K562 (cell line): ENCODE measurements around the gene SHFL. TPM values are rescaled to one million over a fixed set of nuclear protein-coding genes. Genes with fewer than 3 reads are reported as not detected.
A peak's percentile ranks its signal among the peaks of the same experiment; 100 is the strongest.

Source experiments
- EWSR1 ChIP-seq: fragments of 450-650 bp; IDR thresholded peaks from 2 replicates; pipeline ENCODE4 v1.6.1; 2018; ENCODE audit warnings: borderline replicate concordance, mild to moderate bottlenecking, low read depth, moderate library complexity; ENCODE audit not compliant: partially characterized antibody
- FOXP1 ChIP-seq: sonication (generic); formaldehyde crosslinking; IDR thresholded peaks from 2 replicates; pipeline ENCODE4 v1.8.0; 2022; ENCODE audit warnings: mild to moderate bottlenecking, missing genetic modification reagents
- HDAC2 ChIP-seq: fragments of 450-650 bp; IDR thresholded peaks from 2 replicates; pipeline ENCODE4 v1.6.1; 2016; ENCODE audit warnings: mild to moderate bottlenecking
- L3MBTL2 ChIP-seq: fragments of 450-650 bp; IDR thresholded peaks from 2 replicates; pipeline ENCODE4 v1.6.1; 2016; ENCODE audit warnings: mild to moderate bottlenecking, moderate library complexity
- RBM15 ChIP-seq: fragments of 200-400 bp; formaldehyde crosslinking; IDR thresholded peaks from 2 replicates; pipeline ENCODE4 v1.6.1; 2018; ENCODE audit warnings: mild to moderate bottlenecking, low read length, moderate library complexity; ENCODE audit not compliant: insufficient read depth
- TEAD1 ChIP-seq, 2 experiments: fragments of 450-650 bp in 1 of 2; sonication (generic) in 1 of 2; formaldehyde crosslinking; IDR thresholded peaks; 2 replicates each; pipeline versions ENCODE4 v1.4.0 to v1.8.0; 2020 to 2022; ENCODE audit warnings: mild to moderate bottlenecking in 2 of 2, missing genetic modification reagents in 1 of 2
- ZC3H11A ChIP-seq: IDR thresholded peaks from 2 replicates; pipeline ENCODE4 v1.6.1; 2012; ENCODE audit warnings: low read depth, low read length, improper control_type of control experiment
- ZNF316 ChIP-seq: fragments of 450-650 bp; IDR thresholded peaks from 2 replicates; pipeline ENCODE4 v1.6.1; 2016
- polyA plus RNA-seq, 8 experiments: library from polyadenylated mRNA; depleted of rRNA in 4 of 8; stranded (reverse) in 5 of 8; unstranded in 3 of 8; fragments of >200 nt; fragmentation: Nextera tagmentation in 2 of 8; fragmentation: Illumina TruSeq in 1 of 8; extraction: Ambion mirVana in 2 of 8; extraction: Trizol in 1 of 8; gene quantifications; 2 replicates each; pipeline versions ENCODE4 v1.2.1 to v1.2.3, GENCODE V29; 2011 to 2014; ENCODE audit warnings: inconsistent platforms in 1 of 8, missing spikeins in 1 of 8
- total RNA-seq, 7 experiments: library from RNA; depleted of rRNA in 6 of 7; stranded (reverse); fragments of >200 nt in 6 of 7; fragmentation: Illumina TruSeq in 2 of 7; extraction: Trizol in 2 of 7; gene quantifications; 2 replicates each; pipeline versions ENCODE4 v1.2.1 to v1.2.3, GENCODE V29; 2011 to 2021; ENCODE audit warnings: low replicate concordance in 1 of 7
- TF ChIP-seq, protein P1 (sequence below): sonication (generic); formaldehyde crosslinking; IDR thresholded peaks from 2 replicates; pipeline ENCODE4 v1.4.0; 2020; ENCODE audit warnings: mild to moderate bottlenecking, missing genetic modification reagents
- TF ChIP-seq, protein P2 (sequence below): fragments of 250-450 bp; sonication (Bioruptor Pico); IDR thresholded peaks from 2 replicates; pipeline ENCODE4 v1.4.0; 2020; ENCODE audit warnings: mild to moderate bottlenecking

Gene SHFL
- total and polyA plus RNA-seq, 9 of the 15 experiments (the other 6 are each of a cell fraction or from before 2014, with no cell fraction given), result 1.5 to 25.7 (median 13.0) TPM

DNA sequence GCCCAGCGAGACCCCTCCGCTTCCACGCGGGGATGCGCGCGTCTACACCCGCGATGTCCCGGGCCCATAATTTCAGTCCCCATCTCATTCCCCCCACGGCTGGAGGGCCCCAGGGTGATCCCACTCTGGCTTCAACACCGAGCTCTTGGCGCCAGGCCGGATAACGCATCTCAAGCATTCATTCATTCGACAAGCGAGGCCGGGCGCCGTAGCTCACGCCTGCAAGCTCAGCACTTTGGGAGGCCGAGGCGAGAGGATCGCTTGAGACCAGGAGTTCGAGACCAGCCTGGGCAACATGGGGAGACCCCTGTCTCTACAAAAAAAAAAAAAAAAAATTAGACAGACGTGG lies 10.5 kb downstream of the SHFL start (continued):
- TF ChIP-seq EWSR1 (no peak), RBM15 (no peak), ZC3H11A (no peak), ZNF316 (peak; percentile 87), L3MBTL2 (no peak), TEAD1 (CRISPR knock-in tag; IDR thresholded peaks at IDR 0.05) (no peak), FOXP1 (CRISPR knock-in tag) (peak; percentile 26; the same call in 1 of the 2 replicates), HDAC2 (0 out of 2 replicates have a peak, but pooled peaks have one; percentile 18)
- TF ChIP-seq, protein P1, sequence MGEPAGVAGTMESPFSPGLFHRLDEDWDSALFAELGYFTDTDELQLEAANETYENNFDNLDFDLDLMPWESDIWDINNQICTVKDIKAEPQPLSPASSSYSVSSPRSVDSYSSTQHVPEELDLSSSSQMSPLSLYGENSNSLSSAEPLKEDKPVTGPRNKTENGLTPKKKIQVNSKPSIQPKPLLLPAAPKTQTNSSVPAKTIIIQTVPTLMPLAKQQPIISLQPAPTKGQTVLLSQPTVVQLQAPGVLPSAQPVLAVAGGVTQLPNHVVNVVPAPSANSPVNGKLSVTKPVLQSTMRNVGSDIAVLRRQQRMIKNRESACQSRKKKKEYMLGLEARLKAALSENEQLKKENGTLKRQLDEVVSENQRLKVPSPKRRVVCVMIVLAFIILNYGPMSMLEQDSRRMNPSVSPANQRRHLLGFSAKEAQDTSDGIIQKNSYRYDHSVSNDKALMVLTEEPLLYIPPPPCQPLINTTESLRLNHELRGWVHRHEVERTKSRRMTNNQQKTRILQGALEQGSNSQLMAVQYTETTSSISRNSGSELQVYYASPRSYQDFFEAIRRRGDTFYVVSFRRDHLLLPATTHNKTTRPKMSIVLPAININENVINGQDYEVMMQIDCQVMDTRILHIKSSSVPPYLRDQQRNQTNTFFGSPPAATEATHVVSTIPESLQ (CRISPR knock-in tag), result peak; percentile 26; the same call in 1 of the 2 replicates
- TF ChIP-seq, protein P2, sequence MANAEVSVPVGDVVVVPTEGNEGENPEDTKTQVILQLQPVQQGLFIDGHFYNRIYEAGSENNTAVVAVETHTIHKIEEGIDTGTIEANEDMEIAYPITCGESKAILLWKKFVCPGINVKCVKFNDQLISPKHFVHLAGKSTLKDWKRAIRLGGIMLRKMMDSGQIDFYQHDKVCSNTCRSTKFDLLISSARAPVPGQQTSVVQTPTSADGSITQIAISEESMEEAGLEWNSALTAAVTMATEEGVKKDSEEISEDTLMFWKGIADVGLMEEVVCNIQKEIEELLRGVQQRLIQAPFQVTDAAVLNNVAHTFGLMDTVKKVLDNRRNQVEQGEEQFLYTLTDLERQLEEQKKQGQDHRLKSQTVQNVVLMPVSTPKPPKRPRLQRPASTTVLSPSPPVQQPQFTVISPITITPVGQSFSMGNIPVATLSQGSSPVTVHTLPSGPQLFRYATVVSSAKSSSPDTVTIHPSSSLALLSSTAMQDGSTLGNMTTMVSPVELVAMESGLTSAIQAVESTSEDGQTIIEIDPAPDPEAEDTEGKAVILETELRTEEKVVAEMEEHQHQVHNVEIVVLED (CRISPR knock-in tag), result no peak
- TF ChIP-seq, all 486 proteins: peak for 25
